ENCODE data around the gene CD28. TPM values are rescaled to one million over a fixed set of nuclear protein-coding genes. Genes with fewer than 3 reads are reported as not detected.

CD28 gene
- total and polyA plus RNA-seq, 9 of the 15 experiments (the other 6 are each of a cell fraction or from before 2014, with no cell fraction given): 0.01 to 0.11 TPM; not detected in 7

DNA sequence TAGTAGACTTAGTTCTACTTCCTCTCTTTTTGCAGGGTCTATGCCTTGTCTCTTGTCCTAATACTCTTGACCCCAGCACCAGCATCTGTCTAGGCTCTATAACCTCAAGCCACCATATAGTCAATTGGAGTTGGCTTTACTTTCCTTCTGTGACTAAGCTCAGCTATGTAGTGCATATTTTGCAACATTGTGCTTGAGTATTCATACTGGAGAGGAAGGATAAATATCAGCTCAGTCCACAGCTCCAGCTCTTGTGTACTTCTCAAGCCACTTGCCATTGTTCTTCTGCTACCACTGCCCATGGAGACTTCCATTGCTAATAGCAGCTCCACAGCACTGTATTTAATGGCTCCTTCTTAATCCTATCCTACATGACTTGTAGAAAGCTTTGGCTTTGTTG, 35.5 kb upstream of the CD28 start:
- Histone ChIP-seq H3K4me2 (ENCODE audit: insufficient read depth, low read length) (no peak overlapping the region), H3K79me2 (ENCODE audit: control insufficient read depth, insufficient read depth, low read length) (no peaks in the 10 kb centered on the region), H3K27me3 (ENCODE audit: control insufficient read depth in 2 of 2, insufficient read depth in 2 of 2, low read length in 2 of 2) (no peaks in the 10 kb centered on the region), H2AFZ (ENCODE audit: low read depth, low read length) (no peak overlapping the region), H3K36me3 (ENCODE audit: control insufficient read depth, insufficient read depth, low read length) (no peaks in the 10 kb centered on the region), H3K9me3 (replicated peaks; ENCODE audit: control insufficient read depth, insufficient read depth, low read depth, low read length) (no peaks in the 10 kb centered on the region), H3K9ac (ENCODE audit: insufficient read depth in 1 of 2, low read depth in 2 of 2, low read length in 2 of 2) (no peak overlapping the region), H3K27ac (ENCODE audit: extremely low read depth, low read depth, low read length) (no peak overlapping the region), H3K4me3 (no peak overlapping the region), H3K9me1 (ENCODE audit: control insufficient read depth, insufficient read depth, low read length) (no peaks in the 10 kb centered on the region), H4K20me1 (replicated peaks; ENCODE audit: control insufficient read depth, insufficient read depth, low read length) (no peaks in the 10 kb centered on the region), H3K4me1 (replicated peaks in 1 of 2; ENCODE audit: control insufficient read depth in 2 of 2, insufficient read depth in 2 of 2, low read length in 2 of 2) (no peaks in the 10 kb centered on the region)
- CTCF ChIA-PET (ENCODE audit: low intra/inter-chr PET ratio): no interaction called here
- no peak for FAIRE-seq
- intact Hi-C loops (cut with micrococcal nuclease) (no loop called here), in situ Hi-C loops (cut with MboI) (no loop called here)
- DNase-seq (ENCODE audit: extremely low read depth in 1 of 4, low spot score in 3 of 4): no peak
- POLR2A ChIA-PET: no interaction called here
- ATAC-seq: no peak
- no peak for TF ChIP-seq YY1 (IDR thresholded peaks at IDR 0.05; ENCODE audit: borderline replicate concordance in 1 of 3, control insufficient read depth in 1 of 3, extremely low read depth in 1 of 3, insufficient read depth in 3 of 3, insufficient read length in 1 of 3, insufficient replicate concordance in 2 of 3, low read depth in 1 of 3, low read length in 2 of 3)
- TF ChIP-seq ZNF23 (CRISPR knock-in tag; IDR thresholded peaks at IDR 0.05): no peak
- TF ChIP-seq ZNF398 (CRISPR knock-in tag; IDR thresholded peaks at IDR 0.05): no peak
- TF ChIP-seq HDAC2 (IDR thresholded peaks at IDR 0.05): no peak
- TF ChIP-seq MAZ (CRISPR knock-in tag; conservative IDR thresholded peaks at IDR 0.05 in 1 of 2, IDR thresholded peaks at IDR 0.05 in 1 of 2): no peak
- TF ChIP-seq, protein P1, sequence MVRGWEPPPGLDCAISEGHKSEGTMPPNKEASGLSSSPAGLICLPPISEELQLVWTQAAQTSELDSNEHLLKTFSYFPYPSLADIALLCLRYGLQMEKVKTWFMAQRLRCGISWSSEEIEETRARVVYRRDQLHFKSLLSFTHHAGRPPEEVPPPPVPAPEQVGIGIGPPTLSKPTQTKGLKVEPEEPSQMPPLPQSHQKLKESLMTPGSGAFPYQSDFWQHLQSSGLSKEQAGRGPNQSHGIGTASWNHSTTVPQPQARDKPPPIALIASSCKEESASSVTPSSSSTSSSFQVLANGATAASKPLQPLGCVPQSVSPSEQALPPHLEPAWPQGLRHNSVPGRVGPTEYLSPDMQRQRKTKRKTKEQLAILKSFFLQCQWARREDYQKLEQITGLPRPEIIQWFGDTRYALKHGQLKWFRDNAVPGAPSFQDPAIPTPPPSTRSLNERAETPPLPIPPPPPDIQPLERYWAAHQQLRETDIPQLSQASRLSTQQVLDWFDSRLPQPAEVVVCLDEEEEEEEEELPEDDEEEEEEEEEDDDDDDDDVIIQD (CRISPR knock-in tag; IDR thresholded peaks at IDR 0.05): no peak
- no peak for TF ChIP-seq POLR2AphosphoS5 (IDR thresholded peaks at IDR 0.05; ENCODE audit: control insufficient read depth, insufficient read depth, low read depth, low read length)
- no peak for TF ChIP-seq SREBF2 (CRISPR knock-in tag; IDR thresholded peaks at IDR 0.05)
- no peak for TF ChIP-seq JUND (IDR thresholded peaks at IDR 0.05; ENCODE audit: borderline replicate concordance, low read depth, low read length)
- no peak for TF ChIP-seq JUND (tag; IDR thresholded peaks at IDR 0.05; ENCODE audit: borderline replicate concordance, low read depth, low read length)
- TF ChIP-seq ZNF324 (CRISPR knock-in tag; IDR thresholded peaks at IDR 0.05): no peak
- no TSS peak for BruUV-seq (replicated peaks)

All from K562 (cell line).